Smooth muscle cell (in vitro differentiated cells): ENCODE measurements around the gene PNPLA8. TPM values are rescaled to one million over a fixed set of nuclear protein-coding genes. Genes with fewer than 3 reads are reported as not detected.

Source experiments
- DNase-seq: peaks from one replicate; lab custom pipeline; 2025; ENCODE audit not compliant: unreplicated experiment; lab: John Stamatoyannopoulos, UW
- H2AFZ ChIP-seq: fragments of 200-600 bp; sonication (generic); 2 replicates; pipeline ENCODE4 v1.6.0; 2016; ENCODE audit warnings: antibody characterized with exemption, low read depth, mild to moderate bottlenecking
- H3F3A ChIP-seq: fragments of 200-600 bp; sonication (generic); 2 replicates; pipeline ENCODE4 v1.6.0; 2017; ENCODE audit warnings: antibody characterized with exemption, low read depth
- H3K27ac ChIP-seq: fragments of 200-600 bp; sonication (generic); 2 replicates; pipeline ENCODE4 v1.5.1; 2016; ENCODE audit warnings: low read depth, mild to moderate bottlenecking
- H3K27me3 ChIP-seq: fragments of 200-600 bp; sonication (generic); 2 replicates; pipeline ENCODE4 v1.6.1; 2016; ENCODE audit warnings: low read depth, mild to moderate bottlenecking
- H3K36me3 ChIP-seq: fragments of 200-600 bp; sonication (generic); 2 replicates; pipeline ENCODE4 v1.5.1; 2016; ENCODE audit warnings: low read depth
- H3K4me1 ChIP-seq: fragments of 200-600 bp; sonication (generic); 2 replicates; pipeline ENCODE4 v1.5.1; 2016; ENCODE audit warnings: low read depth
- H3K4me2 ChIP-seq: fragments of 200-600 bp; sonication (generic); 2 replicates; pipeline ENCODE4 v1.6.0; 2016; ENCODE audit warnings: mild to moderate bottlenecking
- H3K4me3 ChIP-seq: fragments of 200-600 bp; sonication (generic); 2 replicates; pipeline ENCODE4 v1.5.1; 2016; ENCODE audit warnings: mild to moderate bottlenecking
- H3K79me2 ChIP-seq: fragments of 200-600 bp; sonication (generic); 2 replicates; pipeline ENCODE4 v1.6.0; 2016; ENCODE audit warnings: low read depth, mild to moderate bottlenecking
- H3K9ac ChIP-seq: fragments of 200-600 bp; sonication (generic); 2 replicates; pipeline ENCODE4 v1.6.0; 2016; ENCODE audit warnings: low read depth
- H3K9me3 ChIP-seq: fragments of 200-600 bp; sonication (generic); replicated peaks from 2 replicates; pipeline ENCODE4 v1.5.1; 2016; ENCODE audit warnings: low read depth
- H4K20me1 ChIP-seq: fragments of 200-600 bp; sonication (generic); 2 replicates; pipeline ENCODE4 v1.6.0; 2016; ENCODE audit warnings: low read depth
- CTCF ChIP-seq: fragments of 200-600 bp; sonication (generic); IDR thresholded peaks from 2 replicates; pipeline ENCODE4 v1.5.1; 2017; ENCODE audit warnings: borderline replicate concordance, mild to moderate bottlenecking, antibody characterized with exemption; ENCODE audit not compliant: insufficient read depth, poor library complexity, severe bottlenecking
- WGBS: methylation state at CpG from one replicate; pipeline ENCODE4 v1.1.7; 2016; ENCODE audit warnings: low lambda C conversion rate; 5-methylcytosine and 5-hydroxymethylcytosine counted together
- polyA plus RNA-seq: library from polyadenylated mRNA; unstranded; fragments of >200 nt; fragmentation: Nextera tagmentation; extraction: Ambion mirVana; gene quantifications from 2 replicates; pipeline ENCODE4 v1.2.1, GENCODE V29; 2016
- total RNA-seq: library from RNA; depleted of rRNA; stranded (reverse); fragments of >200 nt; gene quantifications from 2 replicates; pipeline ENCODE4 v1.2.3, GENCODE V29; 2014

The PNPLA8 gene
- total and polyA plus RNA-seq, 2 experiments from 2014 or later, result 18.6 to 52.5 TPM

DNA sequence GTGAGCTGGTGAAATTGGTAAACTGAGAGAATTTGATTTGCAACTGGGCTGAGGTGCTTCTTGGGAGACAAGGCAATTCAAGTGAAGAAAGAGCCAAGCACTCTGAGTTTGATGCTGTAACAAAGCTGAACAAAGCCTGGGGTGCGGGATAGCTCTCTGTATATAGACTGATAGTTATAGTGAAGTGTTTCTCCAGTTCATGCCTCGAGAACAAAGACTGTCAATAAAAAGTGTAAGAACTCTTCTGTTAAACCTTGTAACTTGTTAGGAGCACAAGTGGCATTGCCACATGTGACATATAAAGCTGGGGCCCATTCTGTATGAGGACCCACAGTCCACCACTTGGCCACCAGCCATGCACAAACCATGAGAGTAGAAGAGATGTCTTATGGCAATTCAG is 11.3 kb upstream of the PNPLA8 start:
- no peak overlapping the region for H3K4me3 ChIP-seq
- H3K27ac ChIP-seq, result no peak overlapping the region
- no peaks in the 10 kb centered on the region for H3K36me3 ChIP-seq
- H3K9me3 ChIP-seq, result no peaks in the 10 kb centered on the region
- H3K4me1 ChIP-seq, result peaks cover 6% of the 10 kb centered on the region
- TF ChIP-seq CTCF, result no peak
- H3K27me3 ChIP-seq, result no peaks in the 10 kb centered on the region
- no peak overlapping the region for H3K4me2 ChIP-seq
- WGBS, result 84% methylated on average over 2 of the region's 2 CpGs
- H2AFZ ChIP-seq, result no peak overlapping the region
- no peaks in the 10 kb centered on the region for H4K20me1 ChIP-seq
- H3K9ac ChIP-seq, result no peak overlapping the region
- DNase-seq, result no peak
- no peaks in the 10 kb centered on the region for H3K79me2 ChIP-seq
- no peaks in the 10 kb centered on the region for H3F3A ChIP-seq

DNA sequence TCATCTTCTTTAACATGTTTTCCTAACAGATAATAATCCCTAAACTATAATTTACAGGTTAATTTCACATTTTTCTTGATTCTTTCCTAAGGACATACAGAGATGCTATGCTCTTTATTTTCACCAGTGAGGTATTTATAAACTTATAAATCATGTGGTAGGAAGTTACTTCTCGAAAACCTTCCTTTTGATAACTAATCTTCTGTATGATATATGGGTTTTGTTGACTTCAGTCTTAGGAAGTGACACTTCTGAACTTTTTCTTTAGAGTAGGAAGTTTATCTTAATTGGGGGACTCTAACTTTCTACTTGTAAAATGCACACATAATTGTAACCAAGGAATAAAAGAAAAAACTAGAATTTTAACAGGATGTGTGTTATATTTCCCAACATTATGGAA is 9.8 kb upstream of the PNPLA8 start:
- Histone ChIP-seq H3K27me3 (no peaks in the 10 kb centered on the region), H3K4me2 (no peak overlapping the region), H3K36me3 (no peaks in the 10 kb centered on the region), H2AFZ (no peak overlapping the region), H4K20me1 (no peaks in the 10 kb centered on the region), H3K27ac (no peak overlapping the region), H3F3A (no peaks in the 10 kb centered on the region), H3K4me1 (no peaks in the 10 kb centered on the region), H3K9ac (no peak overlapping the region), H3K4me3 (no peak overlapping the region), H3K9me3 (no peaks in the 10 kb centered on the region), H3K79me2 (no peaks in the 10 kb centered on the region)
- TF ChIP-seq CTCF, result no peak
- DNase-seq, result no peak
- WGBS, result 80% methylated on average over 1 of the region's 1 CpG

DNA sequence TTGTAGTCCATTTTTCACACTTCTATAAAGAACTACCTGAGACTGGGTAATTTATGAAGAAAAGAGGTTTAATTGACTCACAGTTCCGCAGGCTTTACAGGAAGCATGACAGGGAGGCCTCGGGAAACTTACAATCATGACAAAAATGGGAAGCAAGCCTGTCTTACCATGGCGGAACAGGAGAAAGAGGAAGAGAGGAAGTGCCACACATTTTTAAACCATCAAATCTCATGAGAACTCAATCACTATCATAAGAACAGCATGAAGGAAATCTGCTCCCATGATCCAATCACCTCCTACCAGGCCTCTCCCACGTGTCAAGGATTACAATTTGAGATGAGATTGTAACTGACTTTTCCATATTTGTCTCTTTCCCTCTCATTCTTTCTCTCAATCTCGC is 9.3 kb upstream of the PNPLA8 start:
- no peak overlapping the region for H2AFZ ChIP-seq
- H3K79me2 ChIP-seq, result no peaks in the 10 kb centered on the region
- H3K9me3 ChIP-seq, result no peaks in the 10 kb centered on the region
- no peaks in the 10 kb centered on the region for H3F3A ChIP-seq
- no peaks in the 10 kb centered on the region for H4K20me1 ChIP-seq
- no peak overlapping the region for H3K4me3 ChIP-seq
- no peak overlapping the region for H3K27ac ChIP-seq
- no peaks in the 10 kb centered on the region for H3K27me3 ChIP-seq
- 92% methylated on average over 5 of the region's 5 CpGs for WGBS
- no peaks in the 10 kb centered on the region for H3K4me1 ChIP-seq
- DNase-seq, result no peak
- H3K9ac ChIP-seq, result no peak overlapping the region
- no peaks in the 10 kb centered on the region for H3K36me3 ChIP-seq
- no peak for TF ChIP-seq CTCF
- no peak overlapping the region for H3K4me2 ChIP-seq

DNA sequence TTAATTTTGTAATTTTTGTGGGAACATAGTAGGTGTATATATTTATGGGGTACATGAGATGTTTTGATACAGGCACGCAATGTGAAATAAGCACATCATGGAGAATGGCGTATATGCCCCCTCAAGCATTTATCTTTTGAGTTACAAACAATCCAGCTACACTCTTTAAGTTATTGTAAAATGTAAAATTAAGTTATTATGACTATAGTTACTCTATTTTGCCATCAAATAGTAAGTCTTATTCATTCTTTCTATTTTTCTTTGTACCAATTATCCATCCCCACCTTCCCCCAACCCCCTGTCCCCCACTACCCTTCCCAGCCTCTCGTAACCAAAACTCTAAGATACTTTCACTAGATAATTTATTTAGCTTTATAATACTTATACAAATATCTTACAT is 7.8 kb upstream of the PNPLA8 start:
- Histone ChIP-seq H3K9me3 (no peaks in the 10 kb centered on the region), H3K9ac (no peak overlapping the region), H3F3A (no peaks in the 10 kb centered on the region), H3K36me3 (no peaks in the 10 kb centered on the region), H3K27ac (no peak overlapping the region), H2AFZ (no peak overlapping the region), H3K4me3 (no peak overlapping the region), H3K27me3 (no peaks in the 10 kb centered on the region), H3K4me1 (no peaks in the 10 kb centered on the region), H3K79me2 (no peaks in the 10 kb centered on the region), H4K20me1 (no peaks in the 10 kb centered on the region), H3K4me2 (no peak overlapping the region)
- 99% methylated on average over 3 of the region's 3 CpGs for WGBS
- no peak for DNase-seq
- no peak for TF ChIP-seq CTCF
